ENCODE results near the gene MYO6. TPM values are rescaled to one million over a fixed set of nuclear protein-coding genes. Genes with fewer than 3 reads are reported as not detected.

Gene MYO6
- total RNA-seq, 3 donors from 2014 or later (not counting 1 experiment from before 2014, with no cell fraction given), result 3.7 to 9.2 (median 6.6) TPM

DNA sequence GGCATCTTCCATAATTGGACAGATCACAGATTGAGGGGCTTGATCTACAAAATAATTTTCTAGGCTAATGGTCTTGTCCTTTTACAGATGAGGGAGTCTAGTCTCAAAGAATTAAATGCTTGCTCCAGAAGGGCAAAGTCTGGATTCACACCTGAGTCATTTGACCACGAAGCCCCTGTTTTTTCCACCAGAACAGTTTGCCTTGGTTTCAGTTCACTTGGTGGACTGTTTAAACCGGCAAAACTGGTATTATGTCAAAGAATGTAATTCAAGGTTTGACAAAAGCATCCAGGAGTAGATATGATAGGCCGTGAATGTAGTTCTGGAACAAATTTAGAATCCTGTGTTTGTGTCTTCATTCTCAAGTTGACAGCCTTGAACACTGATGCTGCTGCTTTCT, 3.3 kb downstream of the MYO6 start:
- no peak for ATAC-seq
- no peak overlapping the region for H3K27ac Mint-ChIP-seq
- Histone ChIP-seq H3K27me3 (ENCODE audit: control insufficient read depth, insufficient read depth, low read length) (peaks cover 4% of the 10 kb centered on the region), H3K9me3 (ENCODE audit: control insufficient read depth, insufficient read depth, low read length) (no peaks in the 10 kb centered on the region), H3K4me3 (ENCODE audit: low read length) (no peak overlapping the region), H3K36me3 (ENCODE audit: control insufficient read depth, insufficient read depth, low read length) (no peaks in the 10 kb centered on the region), H3K4me1 (ENCODE audit: control insufficient read depth, insufficient read depth, low read length) (peaks cover 8% of the 10 kb centered on the region), H3K27ac (ENCODE audit: low read length) (no peak overlapping the region)
- H3K4me3 Mint-ChIP-seq, result no peak overlapping the region
- no peak for DNase-seq
- TF ChIP-seq, protein P1, sequence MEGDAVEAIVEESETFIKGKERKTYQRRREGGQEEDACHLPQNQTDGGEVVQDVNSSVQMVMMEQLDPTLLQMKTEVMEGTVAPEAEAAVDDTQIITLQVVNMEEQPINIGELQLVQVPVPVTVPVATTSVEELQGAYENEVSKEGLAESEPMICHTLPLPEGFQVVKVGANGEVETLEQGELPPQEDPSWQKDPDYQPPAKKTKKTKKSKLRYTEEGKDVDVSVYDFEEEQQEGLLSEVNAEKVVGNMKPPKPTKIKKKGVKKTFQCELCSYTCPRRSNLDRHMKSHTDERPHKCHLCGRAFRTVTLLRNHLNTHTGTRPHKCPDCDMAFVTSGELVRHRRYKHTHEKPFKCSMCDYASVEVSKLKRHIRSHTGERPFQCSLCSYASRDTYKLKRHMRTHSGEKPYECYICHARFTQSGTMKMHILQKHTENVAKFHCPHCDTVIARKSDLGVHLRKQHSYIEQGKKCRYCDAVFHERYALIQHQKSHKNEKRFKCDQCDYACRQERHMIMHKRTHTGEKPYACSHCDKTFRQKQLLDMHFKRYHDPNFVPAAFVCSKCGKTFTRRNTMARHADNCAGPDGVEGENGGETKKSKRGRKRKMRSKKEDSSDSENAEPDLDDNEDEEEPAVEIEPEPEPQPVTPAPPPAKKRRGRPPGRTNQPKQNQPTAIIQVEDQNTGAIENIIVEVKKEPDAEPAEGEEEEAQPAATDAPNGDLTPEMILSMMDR (IDR thresholded peaks at IDR 0.05), result no peak
- H3K4me1 Mint-ChIP-seq, result peaks cover 6 to 15% of the 10 kb centered on the region in 2 donors
- H3K36me3 Mint-ChIP-seq, result peaks cover 7% of the 10 kb centered on the region
- no peaks in the 10 kb centered on the region for H3K9me3 Mint-ChIP-seq
- WGBS (ENCODE audit: insufficient coverage), result 84% methylated on average over 3 of the region's 3 CpGs
- intact Hi-C loops (cut with micrococcal nuclease), result no loop called here
- peaks cover 0 to 13% of the 10 kb centered on the region in 2 donors for H3K27me3 Mint-ChIP-seq (ENCODE audit: low read depth in 2 of 2)

DNA sequence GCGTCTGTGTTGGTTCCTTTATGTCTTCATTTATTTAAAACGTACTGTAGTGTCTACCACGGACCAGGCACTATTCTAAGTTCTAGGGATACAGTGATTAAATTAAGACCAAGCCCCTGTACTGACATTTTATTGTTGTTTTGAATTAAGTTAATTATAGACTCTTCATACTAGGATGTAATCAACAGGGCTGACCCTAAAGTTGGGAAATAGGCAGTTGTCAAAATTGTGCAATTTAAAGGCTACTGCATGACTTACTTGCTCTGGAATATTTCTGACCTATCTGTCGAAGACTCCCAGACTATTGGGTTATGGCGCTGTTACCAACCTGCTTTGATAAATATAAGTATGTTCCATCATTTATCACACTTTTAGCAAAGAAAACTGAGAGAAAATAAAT, 6.7 kb downstream of the MYO6 start:
- DNase-seq (no peak), ATAC-seq (no peak)
- no peaks in the 10 kb centered on the region for H3K36me3 ChIP-seq (ENCODE audit: control insufficient read depth, insufficient read depth, low read length)
- H3K27ac ChIP-seq (ENCODE audit: low read length), result no peak overlapping the region
- no peaks in the 10 kb centered on the region for H3K9me3 Mint-ChIP-seq
- H3K36me3 Mint-ChIP-seq, result no peaks in the 10 kb centered on the region
- H3K4me3 ChIP-seq (ENCODE audit: low read length), result no peak overlapping the region
- no peak overlapping the region for H3K4me3 Mint-ChIP-seq
- WGBS (ENCODE audit: insufficient coverage), result 97% methylated on average over 5 of the region's 5 CpGs
- intact Hi-C loops (cut with micrococcal nuclease), result no loop called here
- TF ChIP-seq, protein P1 (IDR thresholded peaks at IDR 0.05), result no peak
- H3K4me1 ChIP-seq (ENCODE audit: control insufficient read depth, insufficient read depth, low read length), result no peaks in the 10 kb centered on the region
- peaks cover 0 to 3% of the 10 kb centered on the region in 2 donors for H3K27me3 Mint-ChIP-seq (ENCODE audit: low read depth in 2 of 2)
- no peaks in the 10 kb centered on the region for H3K27me3 ChIP-seq (ENCODE audit: control insufficient read depth, insufficient read depth, low read length)
- H3K27ac Mint-ChIP-seq, result no peak overlapping the region
- H3K4me1 Mint-ChIP-seq, result no peaks in the 10 kb centered on the region
- no peaks in the 10 kb centered on the region for H3K9me3 ChIP-seq (ENCODE audit: control insufficient read depth, insufficient read depth, low read length)

DNA sequence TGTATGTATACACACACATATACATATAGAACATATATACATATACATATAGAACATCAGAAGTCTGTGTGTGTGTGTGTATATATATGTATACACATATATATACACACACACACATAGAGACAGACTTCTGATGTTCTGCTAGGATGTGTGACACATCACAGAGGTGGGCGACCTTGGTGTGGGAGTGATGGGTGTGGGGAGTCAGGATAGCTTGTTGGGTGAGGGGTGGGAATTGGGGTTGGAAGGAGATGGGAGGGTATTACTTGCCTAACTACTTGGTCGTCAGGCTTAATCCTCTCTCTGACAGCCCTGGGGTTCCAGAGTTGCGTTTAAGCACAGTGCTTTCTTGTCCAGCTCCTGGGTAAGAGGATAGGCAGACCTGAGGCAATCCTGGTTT, 8.3 kb downstream of the MYO6 start:
- H3K36me3 ChIP-seq (ENCODE audit: control insufficient read depth, insufficient read depth, low read length), result no peaks in the 10 kb centered on the region
- no peaks in the 10 kb centered on the region for H3K4me1 ChIP-seq (ENCODE audit: control insufficient read depth, insufficient read depth, low read length)
- H3K4me3 ChIP-seq (ENCODE audit: low read length), result no peak overlapping the region
- no peak overlapping the region for H3K27ac Mint-ChIP-seq
- H3K4me3 Mint-ChIP-seq, result no peak overlapping the region
- intact Hi-C loops (cut with micrococcal nuclease), result no loop called here
- 94% methylated on average over 2 of the region's 3 CpGs for WGBS (ENCODE audit: insufficient coverage)
- peaks cover 0 to 6% of the 10 kb centered on the region in 2 donors for H3K27me3 Mint-ChIP-seq (ENCODE audit: low read depth in 2 of 2)
- no peaks in the 10 kb centered on the region for H3K27me3 ChIP-seq (ENCODE audit: control insufficient read depth, insufficient read depth, low read length)
- H3K4me1 Mint-ChIP-seq, result no peaks in the 10 kb centered on the region
- DNase-seq (no peak), ATAC-seq (no peak)
- H3K9me3 ChIP-seq (ENCODE audit: control insufficient read depth, insufficient read depth, low read length), result no peaks in the 10 kb centered on the region
- no peak overlapping the region for H3K27ac ChIP-seq (ENCODE audit: low read length)
- H3K36me3 Mint-ChIP-seq, result no peaks in the 10 kb centered on the region
- H3K9me3 Mint-ChIP-seq, result no peaks in the 10 kb centered on the region
- TF ChIP-seq, protein P1 (IDR thresholded peaks at IDR 0.05), result no peak

DNA sequence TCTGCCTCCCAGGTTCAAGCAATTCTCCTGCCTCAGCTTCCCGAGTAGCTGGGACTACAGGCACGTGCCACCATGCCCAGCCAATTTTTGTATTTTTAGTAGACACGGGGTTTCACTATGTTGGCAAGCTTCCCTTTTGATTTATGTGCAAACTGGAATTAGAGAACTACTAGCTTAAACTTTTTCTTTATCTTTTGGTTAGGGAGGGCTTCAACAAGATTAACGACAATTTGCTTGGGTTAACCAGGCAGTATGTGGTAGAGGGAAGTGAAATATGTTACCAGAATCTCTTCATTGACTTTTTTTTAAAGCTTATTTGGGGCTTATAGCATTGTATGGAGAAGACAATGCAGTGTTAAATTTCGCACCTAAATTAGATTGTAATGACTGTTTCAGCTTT, 9.0 kb downstream of the MYO6 start:
- Histone ChIP-seq H3K27ac (ENCODE audit: low read length) (no peak overlapping the region), H3K9me3 (ENCODE audit: control insufficient read depth, insufficient read depth, low read length) (no peaks in the 10 kb centered on the region), H3K4me1 (ENCODE audit: control insufficient read depth, insufficient read depth, low read length) (no peaks in the 10 kb centered on the region), H3K4me3 (ENCODE audit: low read length) (no peak overlapping the region), H3K27me3 (ENCODE audit: control insufficient read depth, insufficient read depth, low read length) (no peaks in the 10 kb centered on the region), H3K36me3 (ENCODE audit: control insufficient read depth, insufficient read depth, low read length) (no peaks in the 10 kb centered on the region)
- Mint-ChIP-seq H3K27ac (no peak overlapping the region), H3K4me1 (no peaks in the 10 kb centered on the region), H3K36me3 (no peaks in the 10 kb centered on the region), H3K27me3 (ENCODE audit: low read depth in 2 of 2) (peaks cover 0 to 6% of the 10 kb centered on the region in 2 donors), H3K4me3 (no peak overlapping the region), H3K9me3 (no peaks in the 10 kb centered on the region)
- intact Hi-C loops (cut with micrococcal nuclease), result no loop called here
- ATAC-seq (no peak), DNase-seq (no peak)
- WGBS (ENCODE audit: insufficient coverage), result 25% methylated on average over 5 of the region's 5 CpGs
- TF ChIP-seq, protein P1 (IDR thresholded peaks at IDR 0.05), result no peak

All from natural killer cell (primary cell).